ENCODE measurements around the gene HSPBP1. TPM values are rescaled to one million over a fixed set of nuclear protein-coding genes. Genes with fewer than 3 reads are reported as not detected.

HSPBP1 gene
- total RNA-seq, 1 donor from 2014 or later, result 66.4 TPM

DNA sequence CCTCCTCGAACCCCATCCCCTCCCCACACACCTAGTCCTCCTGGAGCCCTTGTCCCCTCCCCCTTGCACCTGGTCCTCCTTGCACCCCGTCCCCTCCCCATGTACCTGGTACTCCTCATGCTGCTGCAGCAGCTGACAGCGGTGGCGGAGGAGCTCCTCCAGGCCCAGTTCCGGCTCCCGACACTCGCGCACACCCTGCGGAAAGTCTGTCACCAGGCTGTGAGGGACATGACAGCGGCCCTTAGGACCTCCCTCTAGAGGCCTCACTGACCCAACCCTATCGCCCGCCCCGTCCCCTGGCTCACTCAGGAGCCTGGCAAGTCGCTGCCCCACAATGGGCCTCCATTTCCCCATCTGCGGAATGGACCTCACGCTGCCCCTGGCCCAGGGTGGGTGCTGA lies 14.7 kb downstream of the HSPBP1 start:
- intact Hi-C loops (cut with micrococcal nuclease), result no loop called here
- no peak overlapping the region for H3K4me3 Mint-ChIP-seq
- DNase-seq (ENCODE audit: low spot score), result no peak
- H3K4me1 Mint-ChIP-seq (ENCODE audit: low read depth), result peaks cover 4% of the 10 kb centered on the region
- peaks cover 12% of the 10 kb centered on the region for H3K36me3 Mint-ChIP-seq (ENCODE audit: low read depth)
- H3K27ac Mint-ChIP-seq, result no peak overlapping the region
- H3K9me3 Mint-ChIP-seq, result peaks cover 9% of the 10 kb centered on the region
- H3K27me3 Mint-ChIP-seq (ENCODE audit: insufficient read depth), result no peaks in the 10 kb centered on the region

DNA sequence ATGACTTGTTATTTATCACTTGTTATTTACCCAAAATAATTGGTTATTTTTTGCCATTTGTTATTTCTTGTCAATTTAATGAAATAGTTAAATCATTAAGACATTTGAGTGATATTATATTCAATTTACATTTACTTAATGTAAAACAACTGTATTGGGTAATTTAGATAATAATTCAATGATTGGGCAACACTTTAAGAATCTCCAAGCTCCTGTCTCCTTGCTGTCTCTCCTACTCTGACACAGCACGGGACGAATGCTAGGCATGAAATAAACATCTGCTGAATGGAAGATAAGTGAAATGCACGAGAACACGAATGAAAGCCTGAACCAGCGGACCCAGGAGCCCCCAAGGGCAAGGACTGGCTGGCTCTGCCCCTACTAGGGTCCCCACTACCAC lies 15.4 kb downstream of the HSPBP1 start:
- Mint-ChIP-seq H3K4me1 (ENCODE audit: low read depth) (peaks cover 8% of the 10 kb centered on the region), H3K36me3 (ENCODE audit: low read depth) (peaks cover 12% of the 10 kb centered on the region), H3K9me3 (peaks cover 9% of the 10 kb centered on the region), H3K4me3 (no peak overlapping the region), H3K27ac (no peak overlapping the region), H3K27me3 (ENCODE audit: insufficient read depth) (no peaks in the 10 kb centered on the region)
- intact Hi-C loops (cut with micrococcal nuclease), result no loop called here
- DNase-seq (ENCODE audit: low spot score), result no peak

DNA sequence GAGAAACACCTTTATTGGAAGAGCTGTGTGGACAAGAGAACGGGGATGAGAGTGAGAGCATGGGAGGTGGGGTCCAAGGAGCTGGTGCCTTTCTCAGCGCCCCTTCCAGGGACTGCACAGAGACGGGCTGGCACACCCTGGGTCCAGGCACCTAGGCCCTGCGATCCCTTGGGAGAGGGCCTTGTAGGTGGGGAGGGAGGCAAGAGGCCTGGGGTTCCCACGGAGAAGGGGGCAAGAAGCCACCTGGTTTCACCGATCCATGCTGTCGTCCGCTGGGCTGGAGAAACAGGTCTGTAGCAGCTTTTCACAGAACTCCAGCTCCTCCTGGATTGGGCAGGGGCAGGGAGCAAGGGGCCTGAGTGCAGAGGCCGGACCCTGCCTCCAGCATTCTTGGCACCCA lies 17.6 kb downstream of the HSPBP1 start:
- Mint-ChIP-seq H3K4me1 (ENCODE audit: low read depth) (peaks cover 15% of the 10 kb centered on the region), H3K9me3 (peaks cover 9% of the 10 kb centered on the region), H3K4me3 (no peak overlapping the region), H3K27me3 (ENCODE audit: insufficient read depth) (no peaks in the 10 kb centered on the region), H3K27ac (no peak overlapping the region), H3K36me3 (ENCODE audit: low read depth) (peaks cover 12% of the 10 kb centered on the region)
- no peak for DNase-seq (ENCODE audit: low spot score)
- intact Hi-C loops (cut with micrococcal nuclease), result no loop called here

DNA sequence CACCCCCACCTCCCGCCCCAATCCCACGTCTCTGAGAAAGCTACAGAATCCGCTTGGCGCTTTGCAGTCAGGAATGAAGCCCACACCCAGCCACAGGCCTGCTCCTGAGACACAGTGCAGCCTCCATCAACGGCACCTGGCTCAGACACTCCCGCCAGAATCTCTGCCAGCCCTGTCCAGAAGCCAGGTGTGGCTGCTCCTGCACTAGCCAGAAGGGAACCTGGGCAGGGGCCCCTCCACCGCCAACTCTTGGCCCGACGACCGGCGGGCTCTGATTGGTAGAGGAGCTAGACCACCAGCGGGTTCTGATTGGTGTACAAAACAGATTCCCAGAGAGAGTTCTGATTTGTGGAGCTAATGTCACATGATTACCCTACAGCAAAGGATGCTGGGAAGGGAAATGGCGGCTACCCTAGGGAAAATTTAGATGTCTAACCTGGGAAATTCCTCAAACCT lies 18.2 kb downstream of the HSPBP1 start:
- Mint-ChIP-seq H3K27ac (no peak overlapping the region), H3K9me3 (peaks cover 7% of the 10 kb centered on the region)
- intact Hi-C loops (cut with micrococcal nuclease), result no loop called here

DNA sequence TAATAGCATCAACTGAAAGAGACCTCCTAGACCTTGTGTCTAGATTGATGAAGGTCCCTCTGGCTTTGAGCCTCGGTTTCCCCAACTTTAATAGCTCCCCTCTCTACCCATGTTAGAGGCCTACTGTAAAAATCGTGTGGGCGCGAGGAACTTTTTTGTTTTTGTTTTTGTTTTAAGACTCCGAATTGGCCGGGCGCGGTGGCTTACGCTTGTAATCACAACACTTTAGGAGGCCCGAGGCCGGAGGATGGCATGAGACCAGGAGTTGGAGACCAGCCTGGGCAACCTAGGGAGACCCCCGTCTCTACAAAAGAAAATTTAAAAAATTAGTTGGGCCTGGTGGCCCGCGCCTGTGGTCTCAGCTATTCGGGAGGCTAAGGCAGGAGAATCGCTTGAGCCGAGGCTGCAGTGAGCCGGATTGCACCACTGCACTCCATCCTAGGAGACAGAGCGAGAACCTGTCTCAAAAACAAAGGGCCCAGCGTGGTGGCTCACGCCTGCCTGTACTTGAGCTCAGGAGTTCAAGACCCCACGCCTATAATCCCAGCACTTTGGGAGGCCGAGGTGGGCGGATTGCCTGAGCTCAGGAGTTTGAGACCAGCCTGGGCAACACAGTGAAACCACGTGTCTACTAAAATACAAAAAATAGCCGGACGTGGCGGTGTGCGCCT lies 20.2 kb downstream of the HSPBP1 start:
- Mint-ChIP-seq H3K4me1 (ENCODE audit: low read depth) (peaks cover 40% of the 10 kb centered on the region), H3K4me3 (peak overlapping the region; percentile 84)
- intact Hi-C loops (cut with micrococcal nuclease), result loop anchor here (1.0 to 10.0 kb wide), 18 partner anchors 21 to 795 kb away; partner anchors contain the start of genes FIZ1, HSPBP1, KMT5C and PPP1R12C

More for the DNA sequence above, 18.2 kb downstream of the HSPBP1 start:
- peaks cover 14% of the 10 kb centered on the region for H3K36me3 Mint-ChIP-seq (ENCODE audit: low read depth)
- H3K4me3 Mint-ChIP-seq, result no peak overlapping the region
- no peaks in the 10 kb centered on the region for H3K27me3 Mint-ChIP-seq (ENCODE audit: insufficient read depth)
- H3K4me1 Mint-ChIP-seq (ENCODE audit: low read depth), result peaks cover 21% of the 10 kb centered on the region
- no peak for DNase-seq (ENCODE audit: low spot score)

DNA sequence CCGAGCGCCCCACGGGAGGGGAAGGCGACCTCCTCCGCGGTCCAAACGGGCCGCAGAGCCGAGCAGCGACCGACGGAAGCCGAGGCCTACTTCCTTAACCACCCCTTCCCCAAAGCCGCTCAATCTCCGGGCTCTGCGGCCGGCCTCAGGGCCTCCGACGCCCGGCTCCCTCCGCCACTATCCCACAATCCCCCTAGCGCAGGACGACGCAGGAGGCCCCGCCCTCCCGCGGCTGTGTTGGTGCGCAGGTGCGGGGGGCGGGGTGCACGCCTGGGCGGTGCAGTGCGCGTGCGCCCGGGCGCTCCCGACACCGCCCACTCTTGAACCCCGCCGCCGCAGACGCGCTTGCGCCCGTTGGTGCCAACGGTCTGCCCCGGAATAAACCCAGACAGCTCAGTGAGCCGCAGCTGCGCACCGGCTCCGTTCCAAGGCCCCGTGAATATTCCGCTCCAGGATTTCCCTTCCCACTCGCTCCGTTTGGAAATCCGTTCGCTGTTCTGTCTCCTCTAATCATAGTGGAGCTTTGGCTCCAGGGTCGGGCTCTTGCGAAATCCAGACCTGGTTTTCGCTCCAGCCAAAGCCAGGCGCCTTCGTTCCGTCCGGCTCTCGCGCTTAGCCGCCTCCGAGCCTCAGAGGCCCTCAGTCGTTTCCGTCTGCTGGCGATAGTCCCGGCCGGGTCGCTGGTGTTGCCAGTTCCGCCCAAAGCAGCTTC lies 20.9 kb downstream of the HSPBP1 start, which contains the start of gene PPP6R1:
TSS of gene PPP6R1 (minus strand) at position 190 of the 712 bp plus-strand sequence. CDS start 11,914 bp downstream, outside the sequence.
- Mint-ChIP-seq H3K27ac (peak within 1 kb of the TSS; percentile 98), H3K36me3 (ENCODE audit: low read depth) (peaks cover 23% of the 10 kb centered on the region), H3K4me1 (ENCODE audit: low read depth) (peaks cover 46% of the 10 kb centered on the region), H3K27me3 (ENCODE audit: insufficient read depth) (no peaks in the 10 kb centered on the region), H3K9me3 (no peaks in the 10 kb centered on the region), H3K4me3 (peak within 1 kb of the TSS; percentile 96)
- peak; percentile 93 for DNase-seq (ENCODE audit: low spot score)
- intact Hi-C loops (cut with micrococcal nuclease), result loop anchor here (1.0 to 10.0 kb wide), 18 partner anchors 21 to 795 kb away; partner anchors contain the start of genes FIZ1, HSPBP1, KMT5C and PPP1R12C

More for the DNA sequence above, 20.2 kb downstream of the HSPBP1 start:
- DNase-seq (ENCODE audit: low spot score), result no peak
- H3K27ac Mint-ChIP-seq, result peak overlapping the region; percentile 98
- no peaks in the 10 kb centered on the region for H3K27me3 Mint-ChIP-seq (ENCODE audit: insufficient read depth)
- H3K36me3 Mint-ChIP-seq (ENCODE audit: low read depth), result peaks cover 23% of the 10 kb centered on the region
- no peaks in the 10 kb centered on the region for H3K9me3 Mint-ChIP-seq

DNA sequence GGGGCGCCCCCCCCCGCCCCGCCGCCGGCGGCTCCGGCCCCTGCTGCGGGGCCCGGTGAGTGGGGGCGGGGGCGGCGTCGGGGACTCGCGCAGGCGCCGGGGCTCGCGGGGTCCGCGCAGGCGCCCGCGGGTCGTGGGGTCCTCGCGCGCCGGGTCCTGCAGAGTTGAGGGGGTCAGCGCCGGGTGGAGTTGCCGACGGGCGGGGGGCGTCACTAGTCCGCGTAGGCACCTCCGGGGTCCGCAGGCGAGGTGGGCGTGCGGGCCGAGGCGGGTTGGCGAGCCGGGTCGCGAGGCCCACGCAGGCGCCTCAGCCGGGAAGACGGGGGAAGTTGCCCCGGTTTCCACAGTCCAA lies 21.5 kb downstream of the HSPBP1 start:
- H3K27me3 Mint-ChIP-seq (ENCODE audit: insufficient read depth), result no peaks in the 10 kb centered on the region
- peak; percentile 41 for DNase-seq (ENCODE audit: low spot score)

DNA sequence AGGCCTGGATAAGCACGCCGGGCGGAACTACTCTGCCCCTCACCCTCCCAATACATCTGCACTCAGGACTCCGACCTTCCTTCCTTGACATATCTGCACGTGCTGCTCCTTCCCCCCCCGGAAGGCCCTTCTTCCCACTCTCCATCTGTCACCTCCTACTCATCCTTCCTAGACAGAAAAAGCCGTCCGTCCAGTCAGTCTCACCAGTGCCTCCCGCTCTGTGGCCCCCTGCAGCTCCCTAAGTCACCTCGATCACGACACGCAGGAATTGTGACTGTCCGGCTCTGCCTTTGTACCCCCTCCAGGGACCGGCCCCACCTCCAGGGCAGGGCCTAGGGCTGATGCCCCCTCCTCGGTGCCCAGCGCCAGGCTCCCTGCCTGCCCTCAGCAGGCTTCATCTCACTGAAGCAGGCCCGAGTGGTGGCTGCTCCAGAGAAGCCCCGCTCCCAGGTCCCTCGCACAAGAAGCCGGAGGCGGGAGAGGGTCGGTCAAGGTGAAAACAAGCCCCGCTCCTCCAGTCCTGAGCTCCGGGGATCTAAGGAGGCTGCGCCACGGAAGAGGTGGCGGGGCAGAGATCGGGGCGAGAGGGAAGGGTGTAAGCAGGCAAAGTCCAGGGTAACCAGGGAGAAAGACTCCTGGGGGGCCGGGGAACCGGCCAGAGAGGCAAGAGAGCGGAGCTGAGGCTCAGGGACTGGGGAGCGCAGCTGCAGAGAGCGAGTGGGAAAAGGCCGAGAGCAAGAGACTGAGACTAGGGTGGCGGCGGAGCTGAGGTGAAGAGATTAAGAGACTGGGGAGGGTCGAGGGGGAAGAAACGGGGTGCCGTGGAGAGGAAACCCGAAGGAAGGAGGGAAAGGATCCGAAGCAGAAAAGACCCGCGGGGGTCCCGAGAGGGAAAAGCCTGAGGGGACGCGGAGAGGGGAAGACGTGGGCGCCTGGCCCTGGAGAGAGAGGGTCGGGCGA lies 22.2 kb downstream of the HSPBP1 start:
- H3K4me1 Mint-ChIP-seq (ENCODE audit: low read depth), result peaks cover 59% of the 10 kb centered on the region
- peak overlapping the region; percentile 96 for H3K4me3 Mint-ChIP-seq
- H3K27me3 Mint-ChIP-seq (ENCODE audit: insufficient read depth), result no peaks in the 10 kb centered on the region
- peak; percentile 11 for DNase-seq (ENCODE audit: low spot score)
- peak overlapping the region; percentile 95 for H3K27ac Mint-ChIP-seq
- intact Hi-C loops (cut with micrococcal nuclease), result loop anchor here (5.0 to 10.0 kb wide), 4 partner anchors 35 to 385 kb away; partner anchors contain the start of genes ZNF579, ZNF580 and ZNF581
- no peaks in the 10 kb centered on the region for H3K9me3 Mint-ChIP-seq
- H3K36me3 Mint-ChIP-seq (ENCODE audit: low read depth), result peaks cover 21% of the 10 kb centered on the region

More for the DNA sequence above, 21.5 kb downstream of the HSPBP1 start:
- Mint-ChIP-seq H3K9me3 (no peaks in the 10 kb centered on the region), H3K4me3 (peak overlapping the region; percentile 84), H3K27ac (no peak overlapping the region), H3K36me3 (ENCODE audit: low read depth) (peaks cover 23% of the 10 kb centered on the region), H3K4me1 (ENCODE audit: low read depth) (peaks cover 52% of the 10 kb centered on the region)
- intact Hi-C loops (cut with micrococcal nuclease), result loop anchor here (5.0 to 10.0 kb wide), 4 partner anchors 34 to 384 kb away; partner anchors contain the start of genes ZNF579, ZNF580 and ZNF581

DNA sequence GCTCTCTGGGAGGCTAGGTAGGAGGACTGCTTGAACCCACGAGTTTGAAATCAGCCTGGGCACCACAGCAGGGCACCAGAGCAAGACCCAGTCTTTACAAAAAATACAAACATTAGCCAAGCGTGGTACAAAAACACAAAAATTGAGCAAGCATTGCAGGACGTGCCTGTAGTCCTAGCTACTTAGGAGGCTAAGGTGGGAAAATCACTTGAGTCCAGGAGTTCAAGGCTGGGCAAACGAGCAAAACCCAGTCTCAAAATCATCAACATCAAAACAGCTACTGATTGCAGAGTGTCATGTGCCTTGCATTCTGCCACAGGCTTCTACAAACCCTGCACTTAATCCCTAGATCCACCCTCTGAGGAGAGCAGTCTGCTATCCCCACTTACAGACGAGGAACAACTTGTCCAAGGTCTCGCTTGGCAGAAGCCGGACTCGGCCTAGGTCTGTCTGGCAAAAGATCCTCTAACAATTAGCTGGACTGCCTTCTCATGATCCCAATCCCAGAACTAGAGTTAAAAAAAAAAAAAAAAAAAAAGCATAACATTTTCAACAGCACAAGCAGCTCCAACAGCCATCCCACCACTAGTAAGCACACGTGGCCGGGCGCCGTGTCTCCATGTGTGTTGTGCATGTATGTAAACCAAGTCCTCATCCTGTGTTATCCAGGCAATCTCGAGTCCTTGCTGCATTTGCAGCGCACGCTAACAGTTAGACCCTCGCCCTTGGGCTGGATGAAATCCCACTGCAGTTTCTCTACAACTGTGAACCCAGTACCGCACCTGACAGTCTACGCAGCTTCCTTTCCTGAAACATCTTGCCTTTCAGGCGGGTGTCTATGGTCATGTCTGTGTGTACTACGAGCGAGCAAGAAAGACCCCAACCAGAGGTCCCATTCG lies 23.1 kb downstream of the HSPBP1 start:
- Mint-ChIP-seq H3K9me3 (no peaks in the 10 kb centered on the region), H3K4me1 (ENCODE audit: low read depth) (peaks cover 68% of the 10 kb centered on the region), H3K27ac (peak overlapping the region; percentile 95), H3K27me3 (ENCODE audit: insufficient read depth) (no peaks in the 10 kb centered on the region), H3K36me3 (ENCODE audit: low read depth) (peaks cover 20% of the 10 kb centered on the region), H3K4me3 (peak overlapping the region; percentile 96)
- peak; percentile 4 for DNase-seq (ENCODE audit: low spot score)
- intact Hi-C loops (cut with micrococcal nuclease), result loop anchor here (5.0 to 10.0 kb wide), 4 partner anchors 35 to 385 kb away; partner anchors contain the start of genes ZNF579, ZNF580 and ZNF581

DNA sequence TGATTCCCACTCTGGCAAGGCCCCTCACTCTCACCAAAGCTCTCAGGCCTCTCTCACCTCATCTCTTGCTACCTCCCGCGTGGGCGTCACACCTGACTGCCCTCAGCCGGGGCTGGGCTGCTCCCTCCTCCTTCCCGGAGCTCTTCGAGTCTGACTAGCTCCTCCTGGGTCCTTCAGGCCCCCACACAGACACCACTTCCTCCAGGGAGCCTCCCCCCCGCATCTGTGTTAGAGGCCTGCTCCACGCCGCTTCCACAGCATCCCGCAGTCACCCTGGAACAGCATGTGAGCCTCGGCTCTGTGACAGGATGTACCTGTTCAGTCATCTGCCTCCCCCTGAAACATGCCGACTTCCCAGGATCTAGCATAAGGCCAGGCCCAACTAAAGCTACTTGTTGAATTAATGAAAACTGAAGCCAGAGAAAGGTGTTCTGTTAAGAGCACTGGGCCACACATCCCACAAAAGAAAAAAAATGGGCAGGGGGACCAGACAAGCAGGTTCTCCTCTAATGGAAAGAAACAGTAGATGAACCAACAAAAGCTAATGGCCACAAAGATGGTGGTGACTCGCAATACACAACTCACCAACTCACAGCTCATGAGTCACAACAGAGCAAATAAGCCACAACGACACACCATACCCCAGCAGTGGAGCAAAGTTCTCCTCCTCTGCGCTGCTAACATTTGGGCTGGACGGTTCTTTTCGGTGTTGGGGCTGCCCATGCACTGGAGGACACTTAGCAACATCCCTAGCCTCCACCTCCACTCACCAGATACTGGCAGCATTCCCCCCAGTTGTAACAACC lies 24.1 kb downstream of the HSPBP1 start:
- intact Hi-C loops (cut with micrococcal nuclease), result loop anchor here (2.0 to 10.0 kb wide), 5 partner anchors 36 to 386 kb away; partner anchors contain the start of genes DNAAF3, ZNF579, ZNF580 and ZNF581
- H3K27me3 Mint-ChIP-seq (ENCODE audit: insufficient read depth), result no peaks in the 10 kb centered on the region
- no peaks in the 10 kb centered on the region for H3K9me3 Mint-ChIP-seq
- H3K27ac Mint-ChIP-seq, result peak overlapping the region; percentile 95
- peak overlapping the region; percentile 96 for H3K4me3 Mint-ChIP-seq
- peak; percentile 29 for DNase-seq (ENCODE audit: low spot score)
- peaks cover 78% of the 10 kb centered on the region for H3K4me1 Mint-ChIP-seq (ENCODE audit: low read depth)
- peaks cover 29% of the 10 kb centered on the region for H3K36me3 Mint-ChIP-seq (ENCODE audit: low read depth)

DNA sequence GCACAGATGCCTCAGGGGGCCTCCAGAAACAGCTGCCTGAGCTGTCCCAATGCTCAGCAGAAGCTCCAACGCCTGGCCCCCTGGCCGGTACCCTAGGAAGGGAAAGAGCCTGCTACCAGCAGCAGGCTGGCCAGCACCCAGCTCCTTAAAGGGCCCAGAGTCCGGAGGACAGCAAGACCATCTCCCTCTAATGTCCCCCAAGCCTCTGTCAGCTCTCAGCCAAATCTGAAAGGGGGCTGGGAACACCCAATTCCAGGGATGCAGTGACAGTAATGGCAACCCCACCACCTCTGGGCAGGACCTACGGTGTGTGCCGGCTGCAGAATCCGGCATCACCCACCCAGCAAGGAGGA lies 25.3 kb downstream of the HSPBP1 start:
- intact Hi-C loops (cut with micrococcal nuclease), result loop anchor here (1.0 to 10.0 kb wide), 3 partner anchors 26 to 170 kb away; partner anchors contain the start of genes DNAAF3 and HSPBP1
- Mint-ChIP-seq H3K4me1 (ENCODE audit: low read depth) (peaks cover 74% of the 10 kb centered on the region), H3K36me3 (ENCODE audit: low read depth) (peaks cover 31% of the 10 kb centered on the region)

More for the DNA sequence above, 25.3 kb downstream of the HSPBP1 start:
- Mint-ChIP-seq H3K27me3 (ENCODE audit: insufficient read depth) (no peaks in the 10 kb centered on the region), H3K27ac (peak overlapping the region; percentile 95), H3K4me3 (peak overlapping the region; percentile 96), H3K9me3 (no peaks in the 10 kb centered on the region)
- no peak for DNase-seq (ENCODE audit: low spot score)

Measured in activated T-helper 1 cell treated with anti-CD3 and anti-CD28 coated beads, Interleukin-12 subunit alpha, Interleukin-12 subunit beta, Interleukin-2, Interleukin-4 antibody, amounts not matched to agents 30 ng/mL and 10 ng/mL and 1 ng/mL, durations not matched to agents 14 hours and 24 hours and 36 hours (primary cell).